Measurements from ENCODE around the gene GATA3.

DNA sequence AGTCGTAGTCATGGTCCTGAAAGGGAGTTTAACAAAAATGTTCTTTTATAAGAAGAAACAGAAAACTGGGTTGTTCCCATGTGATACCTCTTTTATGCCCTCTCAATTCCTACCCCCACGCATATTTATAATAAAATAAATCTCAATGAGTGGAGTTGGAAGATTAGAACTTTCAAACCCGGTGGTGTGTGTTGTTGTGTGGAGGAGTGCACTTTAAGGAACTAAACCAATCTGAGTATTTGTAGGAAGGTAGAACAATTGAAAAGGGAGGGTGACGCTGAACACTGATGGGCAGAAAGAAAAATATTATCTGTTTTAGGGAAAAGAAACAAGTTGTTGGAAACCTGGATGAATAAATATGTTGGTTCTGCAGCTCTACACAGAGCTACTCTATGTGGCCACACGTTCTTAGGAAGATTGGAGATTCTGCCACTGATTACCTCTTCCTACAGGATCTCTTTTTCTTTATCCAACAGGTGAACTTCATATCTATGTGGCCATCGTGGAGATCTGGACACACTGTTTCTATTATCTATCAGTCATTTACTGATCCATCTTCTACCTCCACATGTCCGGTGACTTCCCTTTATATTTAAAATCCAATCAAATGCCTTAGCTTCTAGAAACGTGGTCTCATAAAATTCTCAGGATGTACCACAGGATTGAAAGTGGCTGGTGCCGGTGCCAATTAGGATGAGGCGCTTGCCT lies 13.1 kb upstream of the GATA3 start:
- no peak for TF ChIP-seq CTCF (conservative IDR thresholded peaks at IDR 0.05)
- no peak for TF ChIP-seq ZFX (IDR thresholded peaks at IDR 0.05)
